Measurements from ENCODE around the gene TM7SF3.

Gene TM7SF3

GRCh38 chr12:27014085-27014858 lies at the start of gene TM7SF3:
TM7SF3 (minus strand) TSS chr12:27014384; CDS start chr12:27014168, 216 bp downstream.
- TF ChIP-seq CTCF (IDR thresholded peaks at IDR 0.05; ENCODE audit: low read depth, low read length), result peak; percentile 85
- in situ Hi-C loops (cut with HindIII; ENCODE audit: low sequenced_read_pairs), result no loop called here
- peak; percentile 87 for DNase-seq (ENCODE audit: low read depth, low spot score)
- H3K4me3 ChIP-seq (ENCODE audit: low read depth, low read length), result peak within 1 kb of the TSS; percentile 73

- in situ Hi-C loops (cut with HindIII; ENCODE audit: low sequenced_read_pairs), result no loop called here
- H3K4me3 ChIP-seq (ENCODE audit: low read depth, low read length), result no peak overlapping the region
- DNase-seq (ENCODE audit: low read depth, low spot score), result no peak
- no peak for TF ChIP-seq CTCF (IDR thresholded peaks at IDR 0.05; ENCODE audit: low read depth, low read length)
Measured at GRCh38 chr12:27063250-27063851, 49.2 kb upstream of the TM7SF3 start.

GRCh38 chr12:27061317-27061716 lies 47.1 kb upstream of the TM7SF3 start:
- no peak for DNase-seq (ENCODE audit: low read depth, low spot score)

GRCh38 chr12:27060740-27061139 lies 46.6 kb upstream of the TM7SF3 start:
- TF ChIP-seq CTCF (IDR thresholded peaks at IDR 0.05; ENCODE audit: low read depth, low read length), result no peak
- H3K4me3 ChIP-seq (ENCODE audit: low read depth, low read length), result no peak overlapping the region
- in situ Hi-C loops (cut with HindIII; ENCODE audit: low sequenced_read_pairs), result no loop called here
- DNase-seq (ENCODE audit: low read depth, low spot score), result no peak

More at GRCh38 chr12:27061317-27061716, 47.1 kb upstream of the TM7SF3 start:
- TF ChIP-seq CTCF (IDR thresholded peaks at IDR 0.05; ENCODE audit: low read depth, low read length), result no peak
- no peak overlapping the region for H3K4me3 ChIP-seq (ENCODE audit: low read depth, low read length)
- in situ Hi-C loops (cut with HindIII; ENCODE audit: low sequenced_read_pairs), result no loop called here

- no peak overlapping the region for H3K4me3 ChIP-seq (ENCODE audit: low read depth, low read length)
- no peak for TF ChIP-seq CTCF (IDR thresholded peaks at IDR 0.05; ENCODE audit: low read depth, low read length)
- in situ Hi-C loops (cut with HindIII; ENCODE audit: low sequenced_read_pairs), result no loop called here
- DNase-seq (ENCODE audit: low read depth, low spot score), result no peak
Measured at GRCh38 chr12:27057543-27057942, 43.4 kb upstream of the TM7SF3 start.

GRCh38 chr12:27055966-27056365 lies 41.8 kb upstream of the TM7SF3 start:
- H3K4me3 ChIP-seq (ENCODE audit: low read depth, low read length), result no peak overlapping the region
- in situ Hi-C loops (cut with HindIII; ENCODE audit: low sequenced_read_pairs), result no loop called here
- no peak for DNase-seq (ENCODE audit: low read depth, low spot score)
- TF ChIP-seq CTCF (IDR thresholded peaks at IDR 0.05; ENCODE audit: low read depth, low read length), result no peak
